OCI-LY3 (cell line): ENCODE data around the gene TMEM125.

Experiments used
- EZH2phosphoT487 ChIP-seq: fragments of 200-600 bp; shearing (Covaris generic); IDR thresholded peaks from 2 replicates; pipeline ENCODE4 v1.6.1; 2018; ENCODE audit warnings: antibody characterized with exemption, mixed run types, low read depth
- TF ChIP-seq, protein P1 (sequence below): fragments of 200-600, 300-600 bp; sonication (generic); IDR thresholded peaks from 2 replicates; pipeline ENCODE4 v1.5.1; 2014; ENCODE audit warnings: antibody characterized with exemption, low read length, low read depth

- TF ChIP-seq, protein P1, sequence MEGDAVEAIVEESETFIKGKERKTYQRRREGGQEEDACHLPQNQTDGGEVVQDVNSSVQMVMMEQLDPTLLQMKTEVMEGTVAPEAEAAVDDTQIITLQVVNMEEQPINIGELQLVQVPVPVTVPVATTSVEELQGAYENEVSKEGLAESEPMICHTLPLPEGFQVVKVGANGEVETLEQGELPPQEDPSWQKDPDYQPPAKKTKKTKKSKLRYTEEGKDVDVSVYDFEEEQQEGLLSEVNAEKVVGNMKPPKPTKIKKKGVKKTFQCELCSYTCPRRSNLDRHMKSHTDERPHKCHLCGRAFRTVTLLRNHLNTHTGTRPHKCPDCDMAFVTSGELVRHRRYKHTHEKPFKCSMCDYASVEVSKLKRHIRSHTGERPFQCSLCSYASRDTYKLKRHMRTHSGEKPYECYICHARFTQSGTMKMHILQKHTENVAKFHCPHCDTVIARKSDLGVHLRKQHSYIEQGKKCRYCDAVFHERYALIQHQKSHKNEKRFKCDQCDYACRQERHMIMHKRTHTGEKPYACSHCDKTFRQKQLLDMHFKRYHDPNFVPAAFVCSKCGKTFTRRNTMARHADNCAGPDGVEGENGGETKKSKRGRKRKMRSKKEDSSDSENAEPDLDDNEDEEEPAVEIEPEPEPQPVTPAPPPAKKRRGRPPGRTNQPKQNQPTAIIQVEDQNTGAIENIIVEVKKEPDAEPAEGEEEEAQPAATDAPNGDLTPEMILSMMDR, result no peak
- TF ChIP-seq EZH2phosphoT487, result no peak
Measured at GRCh38 chr1:43279161-43279560, 9.4 kb downstream of the TMEM125 start.
